ENCODE data around the gene FPR3.

- no peak for TF ChIP-seq EZH2 (IDR thresholded peaks at IDR 0.05; ENCODE audit: insufficient read depth, low read length)
- no peak for TF ChIP-seq CTCF (IDR thresholded peaks at IDR 0.05; ENCODE audit: insufficient read depth, low read depth, low read length)
These were observed 67.1 kb downstream of the FPR3 start for GRCh38 chr19:51861870-51862622.

Data from astrocyte (in vitro differentiated cells and primary cell).